Hindlimb muscle (tissue), 1 donor: ENCODE data around the gene TM6SF1. TPM values are rescaled to one million over a fixed set of nuclear protein-coding genes. Genes with fewer than 3 reads are reported as not detected.

Experiments
- DNase-seq: peaks from one replicate; pipeline ENCODE4 v3.0.0-alpha.2; 2013
- polyA plus RNA-seq: library from polyadenylated mRNA; unstranded; fragments of 120-200 nt; gene quantifications from one replicate; pipeline ENCODE4 v1.2.1, GENCODE V29; 2013; ENCODE audit not compliant: insufficient read length

The TM6SF1 gene
- polyA plus RNA-seq, 1 donor: 57.6 TPM

GRCh38 chr15:83185561-83185960 lies 78.1 kb downstream of the TM6SF1 start:
- no peak for DNase-seq

Other genes starting within 250 kb of the TM6SF1 start
- gene HOMER2, start 154.9 kb upstream of the TM6SF1 start, polyA plus RNA-seq: 22.4 TPM
- 27.2 TPM for gene RAMAC, start 121.4 kb upstream of the TM6SF1 start, polyA plus RNA-seq
- gene C15orf40, start 96.0 kb upstream of the TM6SF1 start, polyA plus RNA-seq: 17.9 TPM
- gene BTBD1, start 40.4 kb upstream of the TM6SF1 start, polyA plus RNA-seq: 134 TPM
- 41.1 TPM for gene HDGFL3, start 100.2 kb downstream of the TM6SF1 start, polyA plus RNA-seq
- 2.2 TPM for gene BNC1, start 177.0 kb downstream of the TM6SF1 start, polyA plus RNA-seq